Measurements from ENCODE around the gene S100A7.

The S100A7 gene

GRCh38 chr1:153460551-153460950 is at the start of gene S100A7:
S100A7 (minus strand) TSS chr1:153460651; CDS start chr1:153459013, 1,638 bp downstream.
- no peak for DNase-seq

- DNase-seq, result peak; percentile 70
Observed at GRCh38 chr1:153509729-153510354, 49.4 kb upstream of the S100A7 start.

- DNase-seq, result no peak
Observed at GRCh38 chr1:153509036-153509435, 48.6 kb upstream of the S100A7 start.

- no peak for DNase-seq
Observed at GRCh38 chr1:153507926-153508583, 47.6 kb upstream of the S100A7 start.

GRCh38 chr1:153506831-153507413 is 46.5 kb upstream of the S100A7 start:
- no peak for DNase-seq

- no peak for DNase-seq
Observed at GRCh38 chr1:153506386-153506785, 45.9 kb upstream of the S100A7 start.

- DNase-seq, result no peak
Observed at GRCh38 chr1:153505576-153505975, 45.1 kb upstream of the S100A7 start.

GRCh38 chr1:153503766-153504165 is 43.3 kb upstream of the S100A7 start:
- no peak for DNase-seq

GRCh38 chr1:153498746-153499145 is 38.3 kb upstream of the S100A7 start:
- no peak for DNase-seq

- DNase-seq, result no peak
Observed at GRCh38 chr1:153495536-153495935, 35.1 kb upstream of the S100A7 start.

- peak; percentile 67 for DNase-seq
Observed at GRCh38 chr1:153494976-153495535, 34.6 kb upstream of the S100A7 start.

GRCh38 chr1:153493343-153493960 is 33.0 kb upstream of the S100A7 start:
- DNase-seq, result no peak

- peak; percentile 24 for DNase-seq
Observed at GRCh38 chr1:153490272-153491051, 30.0 kb upstream of the S100A7 start.

- DNase-seq, result no peak
Observed at GRCh38 chr1:153488731-153489130, 28.3 kb upstream of the S100A7 start.

GRCh38 chr1:153487707-153488106 is 27.3 kb upstream of the S100A7 start:
- no peak for DNase-seq

- DNase-seq, result no peak
Observed at GRCh38 chr1:153485863-153486262, 25.4 kb upstream of the S100A7 start.

GRCh38 chr1:153483776-153484175 is 23.3 kb upstream of the S100A7 start:
- no peak for DNase-seq

GRCh38 chr1:153481124-153481523 is 20.7 kb upstream of the S100A7 start:
- no peak for DNase-seq

GRCh38 chr1:153478692-153479618 is 18.5 kb upstream of the S100A7 start:
- no peak for DNase-seq

GRCh38 chr1:153478047-153478691 is 17.7 kb upstream of the S100A7 start:
- DNase-seq, result no peak

GRCh38 chr1:153476491-153477093 is 16.1 kb upstream of the S100A7 start:
- DNase-seq, result no peak

All from CD4-positive, alpha-beta T cell treated with Interleukin-12 subunit alpha and Interleukin-12 subunit beta, for 1 hour (primary cell).